Body of pancreas (tissue), 4 donors: ENCODE measurements around the gene MAN2A1.

ENCODE experiments used
- CTCF ChIP-seq, 7 experiments: fragments of 450-650 bp in 4 of 7; fragments of 200-600 bp in 3 of 7; sonication (generic) in 3 of 7; IDR thresholded peaks; one replicate each; pipeline ENCODE4 v1.5.1; 2016 to 2019; ENCODE audit warnings: antibody characterized with exemption in 7 of 7
- POLR2A ChIP-seq, 3 donors: fragments of 450-650 bp; IDR thresholded peaks; one replicate each; pipeline ENCODE4 v1.6.1; 2016; ENCODE audit warnings: antibody characterized with exemption in 3 of 3, mild to moderate bottlenecking in 2 of 3

GRCh38 chr5:109903061-109903460 lies 213.3 kb downstream of the MAN2A1 start:
- no peak for TF ChIP-seq CTCF (IDR thresholded peaks at IDR 0.05)
- no peak for TF ChIP-seq POLR2A (IDR thresholded peaks at IDR 0.05)
